ENCODE results near the gene SUCO. TPM values are rescaled to one million over a fixed set of nuclear protein-coding genes. Genes with fewer than 3 reads are reported as not detected.

The SUCO gene
- total RNA-seq, 1 donor from 2014 or later, result 63.7 TPM

- H3K27ac Mint-ChIP-seq (ENCODE audit: unreplicated experiment), result no peak overlapping the region
- H2AFZ ChIP-seq (ENCODE audit: low read depth, low read length), result no peak overlapping the region
- peaks cover 17% of the 10 kb centered on the region for H3K27me3 Mint-ChIP-seq (ENCODE audit: low read depth, unreplicated experiment)
- no peak overlapping the region for H3K4me2 ChIP-seq (ENCODE audit: low read length)
- H3K27me3 ChIP-seq (ENCODE audit: insufficient read depth, low read length), result peaks cover 24% of the 10 kb centered on the region
- H3K79me2 ChIP-seq (ENCODE audit: insufficient read depth, low read length), result no peaks in the 10 kb centered on the region
- H3K4me3 ChIP-seq (ENCODE audit: insufficient read depth, low read depth, low read length), result no peak overlapping the region
- H3K4me1 ChIP-seq (ENCODE audit: insufficient read depth, low read length), result no peaks in the 10 kb centered on the region
- no peaks in the 10 kb centered on the region for H3K36me3 ChIP-seq (ENCODE audit: insufficient read depth, low read length)
- H3K4me1 Mint-ChIP-seq (ENCODE audit: low read depth, unreplicated experiment), result peaks cover 7% of the 10 kb centered on the region
- H3K9me3 Mint-ChIP-seq (ENCODE audit: unreplicated experiment), result no peaks in the 10 kb centered on the region
- FAIRE-seq (no peak), DNase-seq (ENCODE audit: low read depth) (no peak)
- H3K27ac ChIP-seq (ENCODE audit: low read depth, low read length), result no peak overlapping the region
- H3K9ac ChIP-seq (ENCODE audit: low read length), result no peak overlapping the region
- no peaks in the 10 kb centered on the region for H4K20me1 ChIP-seq (ENCODE audit: insufficient read depth, low read length)
- no peak overlapping the region for H3K4me3 Mint-ChIP-seq (ENCODE audit: unreplicated experiment)
- H3K36me3 Mint-ChIP-seq (ENCODE audit: low read depth, unreplicated experiment), result no peaks in the 10 kb centered on the region
- TF ChIP-seq EZH2 (IDR thresholded peaks at IDR 0.05; ENCODE audit: insufficient read depth, low read length) (no peak), CTCF (IDR thresholded peaks at IDR 0.05; ENCODE audit: insufficient read depth, low read depth, low read length) (no peak)
- no peaks in the 10 kb centered on the region for H3K9me3 ChIP-seq (ENCODE audit: insufficient read depth, low read depth, low read length)
These were observed 44.6 kb upstream of the SUCO start for GRCh38 chr1:172488393-172488792.

- Histone ChIP-seq H3K4me1 (ENCODE audit: insufficient read depth, low read length) (no peaks in the 10 kb centered on the region), H3K4me3 (ENCODE audit: insufficient read depth, low read depth, low read length) (no peak overlapping the region), H2AFZ (ENCODE audit: low read depth, low read length) (no peak overlapping the region), H3K27me3 (ENCODE audit: insufficient read depth, low read length) (peaks cover 20% of the 10 kb centered on the region), H4K20me1 (ENCODE audit: insufficient read depth, low read length) (no peaks in the 10 kb centered on the region), H3K36me3 (ENCODE audit: insufficient read depth, low read length) (no peaks in the 10 kb centered on the region), H3K9me3 (ENCODE audit: insufficient read depth, low read depth, low read length) (no peaks in the 10 kb centered on the region), H3K27ac (ENCODE audit: low read depth, low read length) (no peak overlapping the region), H3K79me2 (ENCODE audit: insufficient read depth, low read length) (no peaks in the 10 kb centered on the region), H3K9ac (ENCODE audit: low read length) (no peak overlapping the region), H3K4me2 (ENCODE audit: low read length) (no peak overlapping the region)
- H3K36me3 Mint-ChIP-seq (ENCODE audit: low read depth, unreplicated experiment), result no peaks in the 10 kb centered on the region
- H3K27ac Mint-ChIP-seq (ENCODE audit: unreplicated experiment), result no peak overlapping the region
- TF ChIP-seq EZH2 (IDR thresholded peaks at IDR 0.05; ENCODE audit: insufficient read depth, low read length) (no peak), CTCF (IDR thresholded peaks at IDR 0.05; ENCODE audit: insufficient read depth, low read depth, low read length) (no peak)
- FAIRE-seq (no peak), DNase-seq (ENCODE audit: low read depth) (no peak)
- no peak overlapping the region for H3K4me3 Mint-ChIP-seq (ENCODE audit: unreplicated experiment)
- peaks cover 17% of the 10 kb centered on the region for H3K27me3 Mint-ChIP-seq (ENCODE audit: low read depth, unreplicated experiment)
- no peaks in the 10 kb centered on the region for H3K4me1 Mint-ChIP-seq (ENCODE audit: low read depth, unreplicated experiment)
- H3K9me3 Mint-ChIP-seq (ENCODE audit: unreplicated experiment), result no peaks in the 10 kb centered on the region
These were observed 43.1 kb upstream of the SUCO start for GRCh38 chr1:172489847-172490246.

DNA sequence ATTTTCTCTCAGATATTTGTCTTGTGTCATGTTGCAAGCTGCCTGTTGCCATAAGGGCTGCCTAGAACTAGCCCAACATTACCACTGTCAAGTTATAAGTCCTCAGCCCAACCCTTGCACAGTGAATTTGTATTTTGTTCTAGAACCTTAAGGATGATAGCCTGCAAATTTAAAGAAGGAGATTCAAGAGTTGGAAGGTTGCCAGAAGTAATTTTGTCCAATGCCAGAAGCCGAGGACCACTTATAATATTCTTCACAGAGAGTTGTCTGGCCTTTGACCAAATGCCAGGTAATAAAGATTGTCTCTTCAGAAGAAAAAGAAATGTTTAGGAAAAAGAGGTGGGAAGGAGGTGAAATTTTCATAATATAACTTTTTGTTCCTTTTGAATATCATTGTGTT lies 40.5 kb upstream of the SUCO start:
- FAIRE-seq (no peak), DNase-seq (ENCODE audit: low read depth) (no peak)
- peaks cover 8% of the 10 kb centered on the region for H3K4me1 Mint-ChIP-seq (ENCODE audit: low read depth, unreplicated experiment)
- Histone ChIP-seq H3K9ac (ENCODE audit: low read length) (no peak overlapping the region), H3K27me3 (ENCODE audit: insufficient read depth, low read length) (peaks cover 14% of the 10 kb centered on the region), H3K4me3 (ENCODE audit: insufficient read depth, low read depth, low read length) (no peak overlapping the region), H2AFZ (ENCODE audit: low read depth, low read length) (no peak overlapping the region), H3K9me3 (ENCODE audit: insufficient read depth, low read depth, low read length) (no peaks in the 10 kb centered on the region), H3K4me1 (ENCODE audit: insufficient read depth, low read length) (peaks cover 7% of the 10 kb centered on the region), H3K36me3 (ENCODE audit: insufficient read depth, low read length) (no peaks in the 10 kb centered on the region), H3K4me2 (ENCODE audit: low read length) (no peak overlapping the region), H3K79me2 (ENCODE audit: insufficient read depth, low read length) (no peaks in the 10 kb centered on the region), H3K27ac (ENCODE audit: low read depth, low read length) (no peak overlapping the region), H4K20me1 (ENCODE audit: insufficient read depth, low read length) (no peaks in the 10 kb centered on the region)
- no peaks in the 10 kb centered on the region for H3K9me3 Mint-ChIP-seq (ENCODE audit: unreplicated experiment)
- no peak overlapping the region for H3K27ac Mint-ChIP-seq (ENCODE audit: unreplicated experiment)
- peaks cover 17% of the 10 kb centered on the region for H3K27me3 Mint-ChIP-seq (ENCODE audit: low read depth, unreplicated experiment)
- H3K36me3 Mint-ChIP-seq (ENCODE audit: low read depth, unreplicated experiment), result no peaks in the 10 kb centered on the region
- TF ChIP-seq EZH2 (IDR thresholded peaks at IDR 0.05; ENCODE audit: insufficient read depth, low read length) (no peak), CTCF (IDR thresholded peaks at IDR 0.05; ENCODE audit: insufficient read depth, low read depth, low read length) (no peak)
- no peak overlapping the region for H3K4me3 Mint-ChIP-seq (ENCODE audit: unreplicated experiment)

All from astrocyte (in vitro differentiated cells and primary cell).